NAMALWA (cell line): ENCODE measurements around the gene POLR3C.
"Not testable (repeated sequence)": the region's sequence is repeated elsewhere in the genome, so short reads cannot be mapped to it uniquely, and the experiment has no call there.

Experiments used
- DNase-seq: peaks from one replicate; pipeline ENCODE4 v3.0.0-alpha.2; 2015; ENCODE audit warnings: low spot score

Gene POLR3C

DNA sequence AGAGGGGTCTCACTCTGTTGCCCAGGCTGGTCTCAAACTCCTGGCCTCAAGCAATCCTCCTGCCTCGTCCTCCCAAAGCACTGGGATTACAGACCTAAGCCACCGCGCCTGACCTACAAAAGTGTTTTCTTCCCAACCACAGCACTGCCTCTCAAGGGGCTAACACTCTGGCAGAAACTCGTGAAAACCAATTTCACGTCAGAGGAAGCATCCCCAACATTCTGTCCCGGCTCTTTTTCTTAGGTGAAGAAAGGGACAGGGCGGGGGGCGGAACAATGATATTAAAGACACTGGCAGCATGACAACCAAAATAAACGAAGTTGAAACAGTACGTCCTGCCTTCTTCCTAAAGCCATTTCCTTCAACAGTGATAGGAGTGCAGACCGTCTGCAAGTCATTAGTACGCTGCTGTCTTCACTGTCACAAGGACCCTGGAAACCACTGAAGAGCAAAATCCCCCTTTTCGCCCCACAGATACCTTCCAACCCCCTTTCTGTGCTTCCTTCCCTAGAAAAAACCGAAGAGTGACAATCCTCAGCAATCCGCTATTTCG, 1.1 kb upstream of the POLR3C start:
- not testable (repeated sequence) for DNase-seq

DNA sequence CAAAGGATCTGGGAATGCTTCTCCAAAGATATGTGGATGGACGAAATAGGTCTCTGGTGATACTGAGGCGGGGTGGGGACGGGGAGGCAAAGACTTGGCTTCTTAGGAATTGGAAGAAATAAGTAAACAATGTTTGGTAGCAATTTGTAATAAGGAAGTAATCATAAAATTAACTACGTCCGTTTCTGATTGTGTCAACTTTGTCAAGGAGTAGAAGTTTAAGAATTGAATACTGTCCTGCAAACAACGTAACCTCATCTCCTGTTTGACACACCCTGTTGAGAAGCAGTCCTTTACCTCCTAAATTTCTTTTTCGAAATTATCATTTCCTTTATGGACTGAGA, 471 bp downstream of the POLR3C start:
- DNase-seq, result no peak

DNA sequence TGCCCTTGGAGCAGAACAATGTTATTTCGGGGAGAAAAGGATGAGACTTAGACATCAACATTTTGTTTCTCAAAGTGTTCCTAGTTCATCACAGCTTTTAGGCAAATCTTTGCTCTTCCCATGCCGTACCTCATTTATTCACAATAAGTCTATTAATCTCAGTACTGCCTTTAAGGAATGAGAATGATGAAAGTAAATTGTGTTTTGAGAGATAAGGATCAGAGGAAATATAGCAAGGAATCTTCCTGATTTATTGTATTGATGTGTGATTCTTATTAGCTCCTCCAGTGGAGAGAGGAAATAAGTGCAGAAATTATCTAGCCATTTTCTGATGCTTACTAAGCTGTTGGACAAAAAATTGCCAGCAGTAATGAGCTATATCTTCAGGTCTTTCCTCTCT, 2.0 kb downstream of the POLR3C start:
- DNase-seq, result no peak

DNA sequence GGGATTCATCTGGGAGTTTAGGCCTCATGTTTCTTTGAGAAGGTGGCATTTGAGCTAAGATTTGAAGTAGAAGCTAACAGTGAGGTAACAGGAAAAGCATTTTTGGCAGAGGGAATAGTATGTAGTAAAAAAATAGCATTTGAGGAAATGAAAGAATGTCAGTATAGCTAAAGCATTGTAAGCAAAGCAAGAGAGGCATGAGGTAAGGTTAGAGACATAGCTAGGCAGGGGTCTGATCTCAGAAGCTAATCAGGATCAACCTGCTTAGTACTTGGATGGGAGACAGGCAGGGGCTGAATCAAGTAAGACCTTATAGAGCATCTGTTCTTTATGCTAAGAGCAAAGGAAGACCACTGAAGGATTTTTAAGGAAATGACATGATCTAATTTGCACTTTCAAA, 4.0 kb downstream of the POLR3C start:
- DNase-seq, result no peak

DNA sequence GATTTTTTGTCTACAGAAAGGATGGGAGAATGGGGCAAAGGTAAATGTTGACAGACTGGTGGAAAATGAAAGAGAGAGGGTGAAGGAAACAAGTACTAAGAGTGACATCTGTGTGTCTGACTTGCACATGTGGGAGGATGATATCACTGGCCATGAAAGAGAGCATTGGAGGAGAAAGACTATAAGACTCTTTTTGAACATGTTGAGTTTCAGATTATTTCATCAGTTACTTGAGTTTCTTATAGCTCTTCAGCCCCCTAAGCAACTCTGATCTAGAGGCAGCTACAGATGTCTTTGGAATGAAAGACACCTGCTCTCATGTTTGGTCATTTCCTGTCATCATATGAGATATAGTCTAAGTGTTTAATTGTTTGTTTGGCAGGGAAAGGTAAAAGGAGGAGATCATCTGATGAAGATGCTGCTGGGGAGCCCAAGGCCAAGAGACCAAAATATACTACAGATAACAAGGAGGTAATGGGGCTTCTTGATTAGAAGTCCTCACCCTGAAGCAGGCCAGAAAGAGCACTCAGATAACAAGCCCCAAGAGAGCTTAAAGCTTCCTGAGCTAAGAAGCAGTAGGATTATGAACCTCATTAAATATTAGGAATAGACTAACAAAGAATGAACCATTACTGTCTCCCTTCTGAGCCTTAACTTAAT, 4.5 kb downstream of the POLR3C start:
- DNase-seq, result no peak

DNA sequence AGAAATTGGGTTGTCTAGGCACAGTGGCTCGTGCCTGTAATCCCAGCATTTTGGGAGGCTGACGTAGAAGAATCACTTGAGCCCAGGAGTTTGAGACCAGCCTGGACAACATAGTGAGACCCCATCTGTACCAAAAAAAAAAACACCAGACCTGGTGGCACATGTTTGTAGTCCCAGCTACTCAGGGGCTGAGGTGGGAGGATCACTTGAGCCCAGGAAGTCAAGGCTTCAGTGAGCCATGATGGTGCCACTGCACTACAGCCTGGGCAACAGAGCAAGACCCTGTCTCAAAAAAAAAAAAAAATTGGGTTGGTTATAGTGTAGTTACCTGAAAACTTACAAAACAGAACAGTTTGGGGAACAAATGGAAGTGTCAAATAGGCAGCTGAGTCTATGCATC, 6.8 kb downstream of the POLR3C start:
- DNase-seq, result not testable (repeated sequence)

DNA sequence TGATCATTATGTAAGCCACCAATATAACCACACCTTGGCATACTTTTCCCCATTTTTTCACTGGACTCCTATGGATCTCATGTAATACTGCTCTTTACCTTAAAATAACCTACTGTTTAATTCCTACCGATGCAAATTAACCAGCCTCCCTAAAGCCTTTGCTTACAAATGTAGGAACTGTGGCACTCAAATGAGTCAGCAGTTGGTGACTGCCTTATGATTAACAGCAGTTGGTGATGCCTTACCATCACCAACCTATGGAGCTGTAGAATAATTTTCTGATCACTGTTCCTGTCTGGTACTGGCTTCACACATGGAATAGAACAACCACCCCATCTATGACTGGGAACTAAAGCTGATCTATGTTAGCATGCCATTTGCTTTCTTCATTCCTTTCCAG, 13.7 kb downstream of the POLR3C start:
- DNase-seq, result no peak

DNA sequence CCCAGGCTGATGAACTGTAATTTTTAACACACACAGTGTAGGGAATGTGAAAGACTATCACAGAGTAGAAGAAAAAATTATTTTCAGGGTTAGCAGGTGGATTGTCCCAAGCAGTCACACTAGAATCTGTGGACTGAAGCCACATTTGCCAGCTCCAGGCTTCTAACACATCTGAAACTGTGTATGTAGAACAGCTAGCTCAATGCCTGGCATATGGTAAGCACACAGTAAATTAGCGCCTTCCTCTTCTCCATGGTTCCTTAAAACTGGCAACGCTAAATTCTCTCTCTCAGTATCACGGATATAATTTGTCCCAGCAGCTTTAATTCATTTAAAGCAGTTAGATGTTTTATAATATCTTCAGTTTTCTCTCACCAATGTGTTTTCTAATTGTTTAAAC, 19.0 kb downstream of the POLR3C start:
- no peak for DNase-seq

DNA sequence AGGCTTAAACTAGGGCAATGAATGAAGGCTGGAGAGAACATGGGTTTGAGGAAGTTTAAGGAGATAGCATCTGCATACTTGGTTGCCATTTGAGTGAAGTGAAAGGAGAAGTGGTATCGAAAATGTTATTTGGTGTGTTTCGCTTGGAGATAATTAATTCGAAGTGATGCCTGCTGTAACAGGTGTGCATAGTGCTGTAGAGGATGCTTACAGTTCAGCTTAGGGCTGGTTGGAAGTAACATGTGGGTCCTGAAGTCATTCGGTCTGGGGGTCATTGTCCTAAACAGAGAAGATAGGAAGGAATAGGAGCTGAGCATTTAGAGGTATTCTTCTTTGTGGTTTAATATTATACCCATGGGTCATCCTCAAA, 21.1 kb downstream of the POLR3C start:
- peak; percentile 91 for DNase-seq

DNA sequence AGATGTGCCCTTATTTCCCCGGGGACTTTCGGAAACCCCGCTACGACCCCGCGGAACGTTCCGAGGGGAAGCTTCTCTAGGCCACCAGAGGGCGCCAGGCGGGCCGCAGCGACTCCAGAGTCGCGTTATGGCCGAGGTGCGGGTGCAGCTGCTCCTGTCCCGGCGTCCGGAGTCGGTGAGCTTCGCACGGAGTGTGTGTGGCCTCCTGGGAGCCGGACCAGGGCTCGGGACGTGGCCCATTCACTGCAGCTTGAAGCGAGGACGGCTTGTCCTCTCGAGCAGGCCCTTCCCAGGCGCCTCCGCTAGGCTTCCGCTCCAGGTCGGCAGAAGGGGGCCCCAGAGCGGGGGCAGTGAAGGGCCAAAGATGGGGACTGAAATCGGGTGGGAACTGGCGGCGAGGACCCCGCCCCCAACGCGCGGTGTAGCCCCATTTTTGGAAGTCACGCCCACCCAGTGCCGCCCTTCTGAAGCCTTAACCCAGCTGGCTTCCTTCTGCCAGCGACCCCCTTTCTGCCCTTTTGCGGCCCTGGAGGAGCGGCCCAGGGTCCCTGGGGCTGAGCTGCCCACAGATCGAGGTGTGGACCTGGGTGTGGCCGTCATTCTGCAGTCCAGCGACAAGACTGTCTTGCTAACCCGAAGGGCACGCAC, 21.6 kb downstream of the POLR3C start, which contains the start of gene NUDT17:
Gene NUDT17, plus strand, starts transcription at position 117 of the 648 bp plus-strand sequence. Its CDS starts 11 bp downstream, at position 128.
- DNase-seq, result peak; percentile 94

DNA sequence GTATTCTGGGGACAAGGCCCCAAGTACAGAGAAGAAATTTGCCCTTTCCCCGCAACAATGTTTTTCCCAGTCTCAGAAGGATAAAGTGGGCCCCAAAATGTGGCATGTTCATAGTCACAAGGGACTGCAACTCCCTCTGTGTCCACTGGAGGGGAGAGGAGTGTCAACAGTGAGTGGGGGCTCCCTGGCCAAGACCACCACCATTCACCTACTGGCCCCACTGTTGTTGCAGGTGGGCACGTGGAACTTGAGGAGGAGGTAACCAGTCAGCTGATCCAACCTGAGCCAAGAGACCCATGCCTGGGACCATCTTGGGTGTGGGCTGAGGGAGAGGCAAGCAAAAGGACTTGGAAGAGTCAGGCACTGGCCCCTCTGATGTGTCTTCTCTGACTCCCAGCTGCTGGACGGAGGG, 22.2 kb downstream of the POLR3C start:
- DNase-seq, result peak; percentile 73

DNA sequence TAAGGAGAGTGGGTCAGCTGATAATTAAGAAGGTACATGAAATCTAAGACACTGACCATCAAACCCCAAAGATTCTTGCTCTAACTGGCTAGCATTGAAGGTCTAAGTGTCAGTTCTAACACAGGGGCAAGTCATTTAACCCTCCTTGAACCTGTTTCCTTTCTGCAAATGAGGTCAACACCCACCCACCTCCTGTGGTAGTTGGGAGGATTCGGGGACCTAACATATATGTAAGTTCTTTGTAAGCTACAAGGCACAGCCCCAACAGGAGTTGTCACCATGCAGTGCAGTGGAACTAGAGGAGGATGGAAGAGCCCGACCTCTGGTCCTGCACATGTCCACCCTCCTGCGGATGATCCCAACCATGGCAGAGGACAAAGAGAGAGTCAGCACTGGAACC, 23.8 kb downstream of the POLR3C start:
- no peak for DNase-seq

DNA sequence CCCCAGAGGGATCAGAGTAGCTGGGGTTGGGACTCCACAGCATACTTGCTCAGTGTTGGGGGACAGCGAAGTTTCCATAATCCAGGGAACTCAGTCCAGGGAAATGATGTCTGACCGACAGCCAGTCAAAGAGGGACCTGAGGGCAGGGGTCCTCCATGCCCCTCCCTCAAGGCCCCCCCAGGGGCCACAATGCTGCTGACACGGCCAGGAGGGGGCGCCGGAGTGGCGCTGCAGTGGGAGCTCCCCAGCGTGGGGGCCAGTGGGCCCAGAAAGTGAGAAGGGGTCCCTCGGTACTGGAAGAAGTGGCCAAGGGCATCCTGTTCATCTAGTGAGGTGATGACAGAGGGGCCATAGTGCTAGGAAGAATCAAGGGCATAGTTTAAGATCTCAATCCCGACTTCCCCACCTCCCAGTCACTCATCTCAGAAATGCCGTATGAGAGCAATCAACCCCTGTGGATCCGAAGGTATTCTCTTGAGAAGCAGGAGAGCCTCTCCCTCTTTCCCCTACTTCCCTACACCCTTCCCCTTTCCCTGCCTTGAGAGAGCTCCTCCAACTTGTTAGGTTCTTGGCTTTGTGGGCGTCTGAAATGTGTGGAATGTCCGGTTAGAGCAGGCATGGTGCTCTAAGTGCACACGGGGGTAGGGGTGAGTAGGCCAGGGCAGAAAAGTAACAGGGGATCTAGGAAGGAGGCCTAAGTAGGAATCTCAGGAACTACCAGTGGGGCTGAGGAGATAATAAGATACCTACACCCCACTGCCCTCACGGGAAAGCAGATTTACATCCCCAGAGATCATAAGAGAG, 25.6 kb downstream of the POLR3C start:
- no peak for DNase-seq

DNA sequence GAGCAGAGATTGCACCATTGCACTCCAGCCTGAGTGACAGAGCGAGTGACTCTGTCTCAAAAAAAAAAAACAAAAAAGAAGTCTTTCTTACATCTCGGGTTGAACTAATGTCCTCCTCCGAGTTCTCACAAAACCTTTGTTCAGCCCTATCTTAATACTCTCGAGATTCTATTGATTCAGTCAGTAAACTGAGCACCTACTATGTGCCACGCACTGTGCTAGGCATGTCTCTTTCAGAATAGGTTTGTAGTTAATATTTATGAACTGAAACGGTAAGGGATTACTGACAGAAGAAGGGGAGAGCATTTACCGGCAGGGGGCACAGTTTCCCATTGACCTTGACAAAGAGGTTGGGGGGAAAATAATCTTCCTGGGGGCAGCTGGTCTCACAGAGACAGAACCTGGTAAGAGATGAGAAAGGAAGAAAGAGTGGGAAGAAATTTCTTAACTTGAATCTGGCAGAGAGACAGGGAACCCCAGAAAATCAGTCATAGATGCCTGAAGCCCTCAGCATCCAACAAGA, 31.5 kb downstream of the POLR3C start:
- no peak for DNase-seq

DNA sequence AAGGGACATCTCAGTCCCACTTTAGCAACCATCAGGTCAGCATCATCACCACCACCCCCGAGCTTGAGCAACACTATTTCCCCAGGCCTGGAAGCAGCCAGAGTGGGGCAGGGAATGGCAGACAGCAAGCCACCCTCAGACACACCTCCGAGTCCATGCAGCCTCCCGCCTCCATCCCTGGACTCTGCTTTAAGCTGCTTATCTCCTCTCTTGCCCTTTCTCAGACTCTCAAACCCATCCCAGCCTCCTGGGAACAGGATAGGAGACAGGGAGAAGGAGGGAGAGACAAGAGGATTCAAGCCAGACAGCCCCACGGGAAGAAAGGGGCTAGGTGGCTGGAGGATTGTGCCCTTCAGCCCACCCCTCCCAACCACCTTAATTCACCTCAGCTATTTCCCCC, 33.2 kb downstream of the POLR3C start:
- DNase-seq, result no peak

DNA sequence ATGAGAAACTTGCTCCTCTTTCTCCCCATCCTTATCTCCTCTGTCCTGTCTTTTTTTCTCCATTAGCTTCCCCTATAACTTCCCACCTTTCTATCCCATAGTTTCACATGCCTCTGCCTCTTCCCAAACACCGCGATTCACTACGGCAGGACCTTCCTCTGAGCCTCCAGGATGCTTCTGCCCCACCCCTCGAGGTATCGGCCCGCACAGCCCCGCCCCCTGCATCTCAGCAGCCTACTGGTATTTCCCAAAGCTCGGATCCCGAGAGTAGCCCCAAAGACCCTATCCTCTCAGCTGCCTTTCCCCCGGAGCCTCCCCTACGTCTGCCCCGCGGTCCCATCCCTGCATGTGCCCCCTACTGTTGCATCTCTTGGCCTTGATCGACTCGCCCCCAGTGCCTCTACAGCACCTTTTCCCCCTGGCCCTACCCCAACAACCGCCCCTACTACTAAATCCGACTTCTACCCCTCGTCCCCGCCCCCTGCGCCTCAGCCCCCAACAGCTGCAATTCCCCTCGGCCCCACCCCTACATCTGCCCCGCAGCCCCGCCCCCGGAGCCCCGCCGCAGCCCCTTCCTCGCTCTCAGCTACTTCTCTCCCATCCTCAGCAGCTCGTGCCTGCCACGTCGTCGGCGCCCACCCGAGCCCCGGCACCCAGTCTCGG, 34.4 kb downstream of the POLR3C start:
- DNase-seq, result peak; percentile 84

DNA sequence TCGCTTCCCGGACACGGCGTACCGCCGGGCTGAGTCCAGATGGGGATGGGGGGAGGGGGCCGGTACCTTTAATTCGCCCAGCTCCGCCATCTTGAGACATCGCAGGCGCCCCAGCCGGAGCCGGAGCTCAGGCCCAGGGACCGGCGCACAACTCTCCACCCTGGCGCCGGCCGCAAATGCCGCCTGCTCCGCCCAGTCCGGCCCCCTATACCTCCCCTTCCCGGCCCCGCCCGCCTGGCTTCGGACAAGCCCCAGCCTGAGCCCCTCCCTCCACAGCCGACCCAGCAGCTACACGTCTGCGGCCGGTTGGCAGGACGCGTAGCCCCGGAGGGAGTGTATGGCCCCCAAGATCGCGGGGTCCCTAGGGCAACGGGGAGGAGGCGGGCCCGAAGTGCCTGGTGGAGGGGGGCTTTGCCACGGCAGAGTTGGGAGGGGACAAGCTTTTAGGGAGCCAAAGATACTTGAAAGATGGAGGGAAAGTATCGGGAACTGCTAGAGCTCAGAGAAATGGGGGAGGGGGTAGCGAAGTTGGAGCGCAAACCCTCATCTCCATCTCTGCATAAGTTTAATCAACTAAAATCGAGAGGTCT, 35.0 kb downstream of the POLR3C start, which contains the start of gene PIAS3:
Gene PIAS3, minus strand, starts transcription at position 181 of the 590 bp plus-strand sequence. Its CDS starts 91 bp downstream, at position 90.
- DNase-seq, result peak; percentile 98

DNA sequence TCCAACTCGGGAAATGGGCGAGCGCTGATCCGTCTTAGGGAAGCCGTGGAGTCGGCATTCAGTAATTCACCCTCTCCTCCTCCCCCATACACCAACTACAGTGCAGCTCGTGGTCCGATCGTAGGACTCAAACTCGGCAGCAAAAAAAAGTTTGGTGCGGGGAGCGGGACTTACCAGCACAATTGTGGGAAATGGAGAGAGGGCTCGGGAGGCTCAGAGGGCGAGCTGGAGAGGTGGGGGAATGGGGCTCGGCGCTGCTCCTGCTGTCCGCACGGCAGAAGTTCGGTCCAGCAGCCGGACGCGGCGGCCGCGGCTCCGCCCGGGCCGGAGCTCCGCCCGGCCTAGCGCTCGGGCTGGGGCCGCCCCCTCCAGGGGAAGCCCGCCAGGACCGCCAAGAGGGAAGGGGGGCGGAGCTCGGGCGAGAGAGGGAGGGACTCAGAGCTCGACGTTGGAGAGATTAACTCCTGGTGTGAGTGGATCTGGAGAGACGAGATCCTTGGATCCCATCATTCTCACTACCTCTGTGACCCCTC, 35.6 kb downstream of the POLR3C start:
- DNase-seq, result peak; percentile 88

DNA sequence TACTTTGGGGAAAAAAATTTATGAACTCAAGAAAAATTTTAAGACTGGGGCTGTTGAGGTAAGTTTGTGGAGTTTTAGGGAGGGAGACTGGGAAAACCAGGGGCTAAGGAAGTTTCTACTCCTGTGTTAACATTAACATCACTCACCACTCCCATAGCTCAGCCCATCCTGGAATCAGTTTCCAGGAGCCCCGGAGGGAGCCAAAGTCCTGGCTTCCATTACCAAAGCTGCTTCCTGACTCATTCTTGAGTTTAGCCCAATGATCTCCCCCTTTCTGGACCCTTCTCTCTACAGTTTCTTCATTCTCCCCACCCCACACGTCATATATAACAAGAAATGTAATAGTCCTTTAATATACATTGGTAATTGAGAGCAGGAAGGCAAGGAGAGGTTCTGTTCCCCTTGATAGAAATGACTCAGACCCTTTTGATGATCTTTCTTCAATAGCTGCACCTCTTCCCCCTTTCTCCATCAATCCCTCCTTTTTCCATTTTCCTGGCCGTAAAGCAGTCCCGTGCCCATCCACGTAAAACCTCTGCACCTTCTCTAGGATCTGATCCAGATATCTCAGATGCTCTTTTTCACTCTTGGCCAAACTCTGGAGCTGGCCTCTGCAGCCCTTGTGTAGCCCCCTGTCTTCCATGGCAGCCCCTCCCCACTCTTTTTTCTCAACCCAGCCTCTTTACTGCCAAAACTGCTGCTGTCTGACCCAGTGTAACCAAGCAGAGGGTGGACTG, 39.5 kb downstream of the POLR3C start:
- DNase-seq, result no peak

DNA sequence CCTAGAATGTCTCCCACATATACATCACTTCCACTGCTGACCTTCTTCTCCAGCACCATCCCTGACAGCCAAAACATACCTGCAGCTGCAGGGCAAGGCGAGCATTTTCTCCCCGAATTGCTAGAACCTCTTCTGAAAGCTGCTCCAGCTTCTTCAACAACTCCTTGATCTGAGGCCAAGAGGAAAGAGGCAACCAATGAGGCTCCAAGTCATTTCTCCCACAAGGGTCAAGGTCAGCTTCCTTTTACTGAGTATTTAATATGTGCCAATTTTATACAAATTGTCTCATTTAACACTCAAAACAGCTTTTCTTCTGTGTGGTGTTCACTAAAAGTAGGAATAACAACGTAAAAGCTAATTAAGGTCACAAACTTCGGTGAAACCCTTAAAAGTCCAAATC, 44.2 kb downstream of the POLR3C start:
- DNase-seq, result no peak
